T-helper 2 cell treated with Interferon-gamma antibody and Interleukin-4, amounts not matched to agents 5 μg/mL and 100 μg/mL, for 36 hours (primary cell): ENCODE results near the gene JAKMIP1.
"Not testable (repeated sequence)": the region's sequence is repeated elsewhere in the genome, so short reads cannot be mapped to it uniquely, and the experiment has no call there.

Experiments used
- DNase-seq: peaks from one replicate; pipeline ENCODE4 v3.0.0; 2021; ENCODE audit warnings: low spot score
- H3K27ac Mint-ChIP-seq: one replicate; pipeline ENCODE4 v1.8.0; 2021; ENCODE audit warnings: mild to moderate bottlenecking, mixed read lengths
- H3K27me3 Mint-ChIP-seq: one replicate; pipeline ENCODE4 v1.8.0; 2021; ENCODE audit warnings: low read depth, mixed read lengths
- H3K36me3 Mint-ChIP-seq: one replicate; pipeline ENCODE4 v1.8.0; 2021; ENCODE audit warnings: low read depth, mixed read lengths
- H3K4me1 Mint-ChIP-seq: one replicate; pipeline ENCODE4 v1.8.0; 2021; ENCODE audit warnings: low read depth, mixed read lengths
- H3K4me3 Mint-ChIP-seq: one replicate; pipeline ENCODE4 v1.8.0; 2022; ENCODE audit warnings: mild to moderate bottlenecking, moderate library complexity, mixed read lengths
- H3K9me3 Mint-ChIP-seq: one replicate; pipeline ENCODE4 v1.8.0; 2021; ENCODE audit warnings: mixed read lengths

The JAKMIP1 gene

GRCh38 chr4:6143603-6144181 lies 56.7 kb downstream of the JAKMIP1 start:
- no peak overlapping the region for H3K27ac Mint-ChIP-seq
- H3K36me3 Mint-ChIP-seq = peaks cover 22% of the 10 kb centered on the region
- H3K4me3 Mint-ChIP-seq = no peak overlapping the region
- peaks cover 8% of the 10 kb centered on the region for H3K9me3 Mint-ChIP-seq
- no peak for DNase-seq
- peaks cover 2% of the 10 kb centered on the region for H3K4me1 Mint-ChIP-seq
- no peaks in the 10 kb centered on the region for H3K27me3 Mint-ChIP-seq

GRCh38 chr4:6142935-6143602 lies 57.3 kb downstream of the JAKMIP1 start:
- no peak for DNase-seq
- peaks cover 22% of the 10 kb centered on the region for H3K36me3 Mint-ChIP-seq
- H3K9me3 Mint-ChIP-seq = peaks cover 8% of the 10 kb centered on the region
- peaks cover 2% of the 10 kb centered on the region for H3K4me1 Mint-ChIP-seq
- H3K27ac Mint-ChIP-seq = no peak overlapping the region
- H3K27me3 Mint-ChIP-seq = no peaks in the 10 kb centered on the region
- no peak overlapping the region for H3K4me3 Mint-ChIP-seq

- Mint-ChIP-seq H3K36me3 (peaks cover 16% of the 10 kb centered on the region), H3K4me1 (peaks cover 2% of the 10 kb centered on the region), H3K27me3 (no peaks in the 10 kb centered on the region), H3K4me3 (no peak overlapping the region), H3K9me3 (peaks cover 8% of the 10 kb centered on the region), H3K27ac (no peak overlapping the region)
- no peak for DNase-seq
These were observed 57.8 kb downstream of the JAKMIP1 start for GRCh38 chr4:6142511-6142910.

GRCh38 chr4:6141554-6141953 lies 58.8 kb downstream of the JAKMIP1 start:
- no peak overlapping the region for H3K4me3 Mint-ChIP-seq
- no peak for DNase-seq
- H3K9me3 Mint-ChIP-seq = peaks cover 8% of the 10 kb centered on the region
- H3K27ac Mint-ChIP-seq = no peak overlapping the region
- peaks cover 3% of the 10 kb centered on the region for H3K4me1 Mint-ChIP-seq
- H3K27me3 Mint-ChIP-seq = no peaks in the 10 kb centered on the region
- H3K36me3 Mint-ChIP-seq = peaks cover 18% of the 10 kb centered on the region

- H3K4me1 Mint-ChIP-seq, DNase-seq, H3K9me3 Mint-ChIP-seq, H3K27me3 Mint-ChIP-seq, H3K27ac Mint-ChIP-seq, H3K4me3 Mint-ChIP-seq: not testable (repeated sequence)
- peaks cover 18% of the 10 kb centered on the region for H3K36me3 Mint-ChIP-seq
These were observed 59.3 kb downstream of the JAKMIP1 start for GRCh38 chr4:6141021-6141420.

- Mint-ChIP-seq H3K4me1 (peaks cover 7% of the 10 kb centered on the region), H3K36me3 (peaks cover 16% of the 10 kb centered on the region), H3K27me3 (no peaks in the 10 kb centered on the region), H3K4me3 (no peak overlapping the region), H3K9me3 (no peaks in the 10 kb centered on the region), H3K27ac (no peak overlapping the region)
- DNase-seq = no peak
These were observed 62.6 kb downstream of the JAKMIP1 start for GRCh38 chr4:6137747-6138135.

GRCh38 chr4:6137027-6137746 lies 63.2 kb downstream of the JAKMIP1 start:
- no peaks in the 10 kb centered on the region for H3K27me3 Mint-ChIP-seq
- H3K4me3 Mint-ChIP-seq = no peak overlapping the region
- no peak overlapping the region for H3K27ac Mint-ChIP-seq
- peaks cover 7% of the 10 kb centered on the region for H3K4me1 Mint-ChIP-seq
- H3K36me3 Mint-ChIP-seq = peaks cover 16% of the 10 kb centered on the region
- H3K9me3 Mint-ChIP-seq = no peaks in the 10 kb centered on the region
- DNase-seq = no peak

GRCh38 chr4:6134612-6135220 lies 65.6 kb downstream of the JAKMIP1 start:
- Mint-ChIP-seq H3K9me3 (no peaks in the 10 kb centered on the region), H3K4me3 (no peak overlapping the region), H3K27ac (no peak overlapping the region), H3K4me1 (peaks cover 18% of the 10 kb centered on the region), H3K27me3 (no peaks in the 10 kb centered on the region), H3K36me3 (peaks cover 15% of the 10 kb centered on the region)
- DNase-seq = peak; percentile 21

GRCh38 chr4:6132716-6133115 lies 67.6 kb downstream of the JAKMIP1 start:
- Mint-ChIP-seq H3K27ac (no peak overlapping the region), H3K9me3 (no peaks in the 10 kb centered on the region), H3K36me3 (peaks cover 15% of the 10 kb centered on the region), H3K4me3 (no peak overlapping the region), H3K4me1 (peaks cover 20% of the 10 kb centered on the region), H3K27me3 (no peaks in the 10 kb centered on the region)
- DNase-seq = no peak

- H3K4me1 Mint-ChIP-seq = peaks cover 15% of the 10 kb centered on the region
- H3K4me3 Mint-ChIP-seq = no peak overlapping the region
- no peaks in the 10 kb centered on the region for H3K27me3 Mint-ChIP-seq
- DNase-seq = no peak
- H3K9me3 Mint-ChIP-seq = no peaks in the 10 kb centered on the region
- H3K36me3 Mint-ChIP-seq = no peaks in the 10 kb centered on the region
- no peak overlapping the region for H3K27ac Mint-ChIP-seq
These were observed 72.0 kb downstream of the JAKMIP1 start for GRCh38 chr4:6128221-6128850.

- Mint-ChIP-seq H3K9me3 (no peaks in the 10 kb centered on the region), H3K4me1 (peaks cover 15% of the 10 kb centered on the region), H3K27me3 (no peaks in the 10 kb centered on the region), H3K4me3 (no peak overlapping the region), H3K27ac (no peak overlapping the region), H3K36me3 (no peaks in the 10 kb centered on the region)
- DNase-seq = no peak
These were observed 73.2 kb downstream of the JAKMIP1 start for GRCh38 chr4:6126971-6127745.

GRCh38 chr4:6125103-6125651 lies 75.2 kb downstream of the JAKMIP1 start:
- DNase-seq = no peak
- no peaks in the 10 kb centered on the region for H3K36me3 Mint-ChIP-seq
- no peak overlapping the region for H3K27ac Mint-ChIP-seq
- no peaks in the 10 kb centered on the region for H3K27me3 Mint-ChIP-seq
- peaks cover 9% of the 10 kb centered on the region for H3K4me1 Mint-ChIP-seq
- no peak overlapping the region for H3K4me3 Mint-ChIP-seq
- H3K9me3 Mint-ChIP-seq = no peaks in the 10 kb centered on the region
